ENCODE data around the gene IGBP1.
"Not testable (repeated sequence)": the region's sequence is repeated elsewhere in the genome, so short reads cannot be mapped to it uniquely, and the experiment has no call there.

The IGBP1 gene

DNA sequence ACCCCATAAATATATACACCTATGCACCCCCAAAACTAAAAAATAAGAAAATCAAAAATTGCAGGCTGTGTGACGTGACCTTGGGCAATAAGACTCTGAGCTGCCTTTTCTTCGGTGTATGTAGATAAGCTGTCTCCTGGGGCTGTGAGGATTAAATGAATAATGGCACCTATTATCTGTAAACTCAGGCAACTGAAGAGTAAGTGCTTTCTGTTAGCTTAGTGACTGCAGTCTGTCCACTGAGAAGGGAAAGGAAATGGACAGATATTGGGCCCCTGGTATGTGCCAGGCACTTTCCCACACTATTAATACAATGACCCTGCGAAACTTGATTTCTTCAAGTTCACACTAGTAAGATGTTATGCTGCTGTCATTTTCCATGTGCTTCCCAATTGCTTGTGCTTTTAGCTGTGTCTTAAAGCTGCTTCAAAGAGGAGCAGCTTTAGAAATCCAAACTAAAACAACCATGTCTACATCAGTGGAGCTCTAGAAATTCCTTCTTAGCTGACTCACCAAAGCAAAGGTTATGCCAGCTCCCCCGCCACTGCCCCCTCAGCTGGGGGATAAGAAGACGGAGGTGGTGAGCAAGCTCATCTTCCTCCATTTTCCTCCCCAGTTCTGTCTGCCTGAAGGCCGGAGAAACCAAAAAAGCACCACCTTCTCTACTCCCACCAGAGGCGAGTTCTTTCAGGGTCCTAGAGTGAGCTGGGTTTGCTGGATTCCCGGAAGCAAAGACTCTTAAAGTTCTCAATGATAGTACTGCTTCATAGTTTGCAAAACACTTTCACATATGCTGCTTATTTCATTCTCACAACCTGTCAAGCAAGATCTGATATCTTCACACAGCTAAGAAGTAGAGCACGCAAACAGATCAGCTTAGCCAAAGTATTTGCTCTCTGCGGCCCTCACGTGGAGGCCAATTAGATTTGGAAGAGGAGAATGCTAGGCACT, 35.3 kb downstream of the IGBP1 start:
- DNase-seq: no peak

DNA sequence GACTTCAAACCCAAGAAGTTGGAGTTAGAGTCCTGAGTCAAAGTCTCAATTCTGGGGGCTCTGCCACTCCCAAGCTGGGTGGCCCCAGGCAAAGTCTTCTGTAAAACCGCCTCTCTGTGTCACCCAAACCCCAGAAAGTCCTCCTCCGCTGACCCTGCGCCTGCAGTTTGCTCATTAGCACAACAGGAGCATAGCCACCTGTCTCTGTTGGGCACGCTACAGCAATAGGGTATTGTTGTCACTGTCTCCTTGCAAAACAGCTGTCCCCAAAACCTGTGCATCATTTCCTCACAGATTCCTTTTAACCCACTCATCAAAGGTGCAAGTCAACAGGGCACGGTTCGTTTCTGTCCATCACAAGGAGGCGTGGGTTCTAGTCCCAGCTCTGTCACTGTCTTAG, 36.0 kb downstream of the IGBP1 start:
- DNase-seq: no peak

DNA sequence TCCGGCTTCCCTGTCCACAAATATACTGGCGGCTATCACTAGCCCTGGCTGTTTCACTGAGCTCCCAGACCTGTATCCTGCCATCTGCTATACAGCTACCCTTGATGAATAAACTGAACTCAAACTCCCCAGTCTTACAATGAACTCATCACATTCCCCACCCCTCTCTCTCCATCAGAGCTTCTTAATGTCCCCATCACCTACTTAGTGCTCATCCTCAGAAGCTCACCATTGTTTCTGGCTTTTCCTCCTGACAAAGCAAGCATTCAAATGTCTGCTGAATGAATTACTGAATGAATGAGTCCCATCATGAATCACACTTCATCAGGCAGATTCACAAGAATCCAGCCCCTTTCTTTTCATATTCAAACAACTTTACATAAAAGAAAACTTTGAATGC, 38.4 kb downstream of the IGBP1 start:
- no peak for DNase-seq

DNA sequence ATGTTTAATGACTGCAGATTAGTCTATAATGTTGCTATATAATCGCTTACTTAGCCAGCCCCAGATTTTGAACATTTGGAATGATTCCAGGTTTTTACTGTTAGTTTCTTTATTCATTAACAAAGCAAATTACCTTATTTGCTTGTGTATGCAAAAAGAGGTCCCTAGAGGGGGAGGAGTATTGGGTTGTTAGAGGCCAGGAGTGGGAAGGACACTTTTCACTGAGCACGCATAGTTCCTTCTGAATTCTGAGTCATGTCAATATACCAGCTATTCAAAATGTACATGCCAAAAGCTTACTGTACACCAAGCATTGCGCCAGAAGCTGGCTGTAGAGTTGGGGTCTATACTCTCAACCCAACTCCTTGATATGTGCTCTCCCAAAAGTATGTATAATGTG, 39.0 kb downstream of the IGBP1 start:
- DNase-seq: no peak

DNA sequence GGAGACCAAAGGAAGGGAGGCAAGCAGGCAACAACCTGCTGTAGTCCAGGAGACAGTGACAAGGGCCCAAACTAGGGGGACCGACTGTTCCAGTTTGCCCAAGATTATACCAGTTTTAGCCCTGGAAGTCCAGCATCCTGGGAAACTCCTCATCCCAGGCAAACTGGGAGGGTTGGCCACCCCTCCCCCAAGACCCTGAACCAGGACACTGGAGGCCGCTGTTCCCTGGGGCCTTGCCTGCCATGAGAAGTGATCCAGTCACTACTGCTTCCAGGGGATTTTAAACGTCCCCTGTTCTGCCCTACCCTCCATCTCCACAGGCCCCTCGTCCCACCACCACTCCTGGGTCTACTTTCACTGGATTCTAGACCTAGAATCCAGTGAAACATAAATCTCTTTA, 39.7 kb downstream of the IGBP1 start:
- DNase-seq: no peak

DNA sequence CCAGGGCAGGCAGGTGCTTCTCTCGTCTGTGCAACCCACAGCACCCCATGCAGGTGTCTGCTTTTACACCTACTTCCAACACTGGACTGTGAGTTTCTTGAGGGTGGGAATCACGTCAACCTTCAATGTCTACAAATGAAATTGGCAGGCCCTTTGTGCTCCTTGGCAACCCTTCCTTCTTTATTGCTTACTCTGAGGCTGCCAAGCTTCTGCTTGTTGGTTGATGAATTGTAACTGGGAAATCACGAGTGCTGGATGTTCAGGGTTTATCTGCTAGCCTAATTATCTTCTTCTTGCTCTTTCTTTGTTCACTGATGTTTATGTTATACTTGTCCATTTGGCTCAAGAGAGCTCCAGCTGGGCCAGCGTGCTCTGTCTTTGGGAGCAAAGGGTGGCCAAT, 41.5 kb downstream of the IGBP1 start:
- DNase-seq: no peak

DNA sequence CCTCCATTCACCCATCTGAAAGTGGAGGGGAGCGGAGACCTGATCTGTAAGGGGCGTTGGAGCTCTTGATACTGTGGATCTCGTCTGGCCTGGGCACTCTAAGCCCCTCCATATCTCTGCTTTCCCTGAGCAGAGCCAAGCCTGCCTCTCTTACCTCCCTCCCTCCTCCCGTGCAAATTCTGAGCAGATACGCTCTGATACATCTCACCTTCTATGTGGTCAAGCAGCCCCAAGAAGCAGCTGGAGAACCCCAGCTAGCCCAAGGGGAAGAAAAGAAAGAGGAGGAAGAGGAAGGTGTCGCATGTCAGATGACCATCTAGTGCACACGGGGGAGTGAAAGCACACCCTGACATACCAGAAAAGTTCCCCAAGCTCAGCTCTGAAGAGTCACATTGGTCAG, 42.1 kb downstream of the IGBP1 start:
- no peak for DNase-seq

DNA sequence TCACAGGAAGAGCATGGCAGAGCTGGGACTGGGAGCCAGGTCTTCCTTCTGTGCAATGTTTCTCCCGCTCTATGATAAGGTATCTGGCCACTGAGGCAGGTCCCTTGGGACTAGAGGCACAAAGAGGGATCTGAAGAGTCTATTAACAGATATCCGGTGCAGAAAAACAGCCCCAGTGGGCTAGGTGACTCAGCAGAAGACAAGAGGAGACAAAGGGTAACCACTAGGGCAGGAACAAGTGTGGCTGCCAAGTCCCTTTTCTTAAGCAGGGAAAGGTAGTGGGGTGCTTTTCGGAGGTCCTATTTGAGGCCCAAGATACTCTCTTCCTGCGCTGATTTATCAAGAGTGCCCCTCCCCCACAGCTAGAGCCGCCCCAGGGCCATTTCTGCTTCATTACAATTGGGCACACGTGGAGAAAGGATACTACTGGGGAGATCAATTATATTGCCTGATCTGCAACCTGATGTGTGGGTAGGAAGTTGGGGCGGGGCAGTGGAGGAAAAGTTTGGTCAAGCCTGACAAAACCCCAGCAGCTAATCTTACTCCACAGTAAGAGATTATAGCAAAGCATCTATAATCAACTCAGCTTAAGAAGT, 43.8 kb downstream of the IGBP1 start, which contains the start of gene DGAT2L6:
Gene DGAT2L6, plus strand, starts transcription at position 546 of the 596 bp plus-strand sequence. CDS start 100 bp downstream, outside the sequence.
- DNase-seq: no peak

DNA sequence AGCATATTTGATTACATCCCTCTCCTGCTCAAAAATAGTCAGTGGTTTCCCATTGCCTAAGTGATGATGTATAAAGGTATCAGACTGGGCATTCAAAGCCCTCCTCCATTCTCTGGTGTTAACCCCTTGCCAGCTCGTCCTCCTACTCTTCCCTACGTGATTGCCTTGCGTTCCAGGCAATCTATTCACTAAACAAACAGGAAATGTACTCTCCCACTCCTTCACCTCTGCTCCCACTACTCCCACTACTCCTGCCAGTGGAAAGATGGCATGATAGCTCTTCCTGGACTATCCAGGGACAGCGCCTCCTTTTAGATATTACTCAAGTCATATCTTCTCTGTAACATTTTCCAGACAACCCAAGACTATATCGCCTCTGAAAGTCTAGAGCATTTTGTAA, 49.8 kb downstream of the IGBP1 start:
- DNase-seq: no peak

DNA sequence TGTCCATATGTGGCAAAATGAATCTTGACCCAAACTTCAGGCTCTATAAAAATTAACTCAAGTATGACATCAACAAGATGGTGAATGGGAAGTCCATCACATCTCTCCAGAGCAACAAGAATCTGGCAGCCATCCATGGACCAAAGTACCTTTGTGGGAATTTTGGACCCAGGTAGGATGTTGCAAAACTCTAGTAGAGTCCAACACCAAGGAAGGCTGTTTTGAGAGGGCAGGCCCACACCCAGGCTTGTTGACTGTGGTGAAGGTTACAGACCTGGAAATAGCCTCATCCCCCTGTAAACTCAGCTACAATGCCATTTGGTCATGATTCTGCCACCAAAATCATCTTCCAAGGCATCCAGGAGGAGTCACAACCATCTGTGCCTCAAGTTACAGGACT, 57.0 kb downstream of the IGBP1 start:
- DNase-seq: no peak

DNA sequence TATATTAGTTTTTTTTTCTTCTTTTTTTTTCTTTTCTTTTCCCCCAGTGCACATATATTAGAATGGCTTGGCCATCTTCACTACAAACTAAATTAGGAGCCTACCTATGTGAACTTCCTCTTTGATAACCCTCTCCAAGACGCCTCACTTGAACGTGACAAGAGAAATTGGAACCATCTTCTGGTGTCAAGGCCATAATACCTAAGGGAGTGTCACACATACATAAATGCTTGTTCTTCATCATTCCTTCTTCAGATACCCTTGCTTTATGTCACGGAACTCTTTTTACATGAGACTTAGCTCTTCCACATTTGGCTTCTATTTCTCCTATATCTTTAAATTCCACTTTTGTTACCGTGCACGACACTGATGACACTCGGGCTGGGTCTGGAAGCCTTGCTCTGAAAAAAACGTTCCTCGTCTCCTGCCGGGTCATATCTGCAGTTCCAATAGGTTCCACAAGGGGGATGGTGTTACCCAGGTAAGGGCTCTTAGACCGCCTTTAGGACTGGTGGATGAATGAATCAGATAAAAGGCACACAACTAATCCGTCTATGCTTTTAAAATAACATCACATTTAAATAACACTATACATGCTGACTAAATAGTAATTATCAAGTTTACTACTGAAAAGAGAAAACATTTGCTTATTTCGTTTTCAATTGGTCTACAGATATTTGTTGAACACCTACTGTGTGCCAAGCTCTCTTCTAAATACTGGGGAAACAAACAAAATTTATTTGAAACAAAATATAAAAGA, 63.9 kb downstream of the IGBP1 start:
- no peak for DNase-seq

DNA sequence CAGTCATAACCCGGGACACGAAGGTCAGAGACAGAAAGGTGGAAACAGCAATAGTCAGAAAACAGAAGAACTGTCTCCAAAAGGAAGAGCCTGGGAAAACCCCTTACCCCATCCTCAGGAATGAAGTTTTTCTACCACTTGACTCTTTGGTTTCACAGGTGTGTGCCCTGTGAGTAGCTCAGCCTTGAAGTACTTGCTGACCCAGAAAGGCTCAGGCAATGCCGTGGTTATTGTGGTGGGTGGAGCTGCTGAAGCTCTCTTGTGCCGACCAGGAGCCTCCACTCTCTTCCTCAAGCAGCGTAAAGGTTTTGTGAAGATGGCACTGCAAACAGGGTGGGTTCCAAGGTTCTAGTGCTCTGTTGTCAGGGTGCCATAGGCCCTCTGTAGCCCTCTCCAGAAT, 68.5 kb downstream of the IGBP1 start:
- no peak for DNase-seq

DNA sequence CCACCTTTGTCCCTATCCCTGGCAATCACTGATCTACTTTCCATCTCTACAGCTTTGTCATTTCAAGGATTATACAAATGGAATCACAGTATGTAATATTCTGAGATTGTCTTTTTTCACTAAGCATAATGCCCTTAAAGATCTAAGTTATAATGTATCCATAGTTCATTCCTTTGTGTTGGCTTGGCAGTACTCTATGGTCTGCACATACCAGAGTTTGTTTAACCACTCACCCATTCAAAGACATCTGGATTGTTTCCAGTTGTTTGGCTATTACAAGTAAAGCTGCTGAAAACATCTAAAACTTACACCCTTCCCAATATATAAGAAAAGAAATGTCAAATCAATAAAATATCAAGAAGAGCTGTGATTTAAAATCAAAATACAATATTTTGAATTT, 75.2 kb downstream of the IGBP1 start:
- DNase-seq: no peak

DNA sequence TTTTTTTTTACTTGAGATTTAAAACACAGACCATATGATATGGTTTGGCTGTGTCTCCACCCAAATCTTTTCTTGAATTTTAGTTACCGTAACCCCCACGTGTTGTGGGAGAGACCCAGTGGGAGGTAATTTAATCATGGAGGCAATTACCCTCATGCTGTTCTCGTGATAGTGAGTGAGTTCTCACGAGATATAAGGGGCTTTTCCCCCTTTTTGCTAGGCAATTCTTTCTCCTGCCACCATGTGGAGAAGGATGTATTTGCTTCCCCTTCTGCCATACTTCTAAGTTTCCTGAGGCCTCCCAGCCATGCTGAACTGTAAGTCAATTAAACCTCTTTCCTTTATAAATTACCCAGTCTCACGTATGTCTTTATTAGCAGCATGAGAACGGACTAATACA, 76.3 kb downstream of the IGBP1 start:
- not testable (repeated sequence) for DNase-seq

Data from cortex of kidney (tissue), 1 donor.